ENCODE measurements around the gene STYX. TPM values are rescaled to one million over a fixed set of nuclear protein-coding genes. Genes with fewer than 3 reads are reported as not detected.

The STYX gene
- total and polyA plus RNA-seq, 2 experiments from 2014 or later, result 23.3 to 40.2 TPM

- TF ChIP-seq REST (IDR thresholded peaks at IDR 0.05; ENCODE audit: unreplicated experiment), result no peak
- TF ChIP-seq JUNB (IDR thresholded peaks at IDR 0.05; ENCODE audit: unreplicated experiment), result no peak
- TF ChIP-seq ETS1 (IDR thresholded peaks at IDR 0.05), result no peak
Measured at GRCh38 chr14:52748647-52749292, 18.8 kb downstream of the STYX start (continued).

- no peak overlapping the region for H2AFZ ChIP-seq
- no peak for TF ChIP-seq POLR2AphosphoS5 (IDR thresholded peaks at IDR 0.05; ENCODE audit: low read depth)
- no peak for TF ChIP-seq REST (IDR thresholded peaks at IDR 0.05; ENCODE audit: unreplicated experiment)
- no peak for TF ChIP-seq JUNB (IDR thresholded peaks at IDR 0.05; ENCODE audit: unreplicated experiment)
- no peak for TF ChIP-seq CTCF (conservative IDR thresholded peaks at IDR 0.05; ENCODE audit: low read depth in 2 of 2)
- TF ChIP-seq ZNF114 (CRISPR knock-in tag; IDR thresholded peaks at IDR 0.05), result no peak
- TF ChIP-seq EZH2 (IDR thresholded peaks at IDR 0.05; ENCODE audit: low read depth, unreplicated experiment), result no peak
- H3K36me3 ChIP-seq (ENCODE audit: insufficient read depth), result peaks cover 13% of the 10 kb centered on the region
- Mint-ChIP-seq H3K27ac (no peak overlapping the region), H3K27me3 (ENCODE audit: insufficient read depth, low read depth, poor library complexity) (peaks cover 2% of the 10 kb centered on the region), H3K9me3 (no peaks in the 10 kb centered on the region), H3K4me1 (no peaks in the 10 kb centered on the region), H3K36me3 (ENCODE audit: low read depth) (peaks cover 27% of the 10 kb centered on the region; the same call in 2 of the 3 replicates), H3K4me3 (no peak overlapping the region)
- H3K4me3 ChIP-seq, result no peak overlapping the region
- H3K27me3 ChIP-seq (ENCODE audit: insufficient read depth), result no peaks in the 10 kb centered on the region
- H3K4me2 ChIP-seq, result no peak overlapping the region
- DNase-seq (ENCODE audit: low spot score) (no peak), ATAC-seq (no peak)
- H3K4me1 ChIP-seq (ENCODE audit: insufficient read depth), result no peaks in the 10 kb centered on the region
- H3K27ac ChIP-seq (ENCODE audit: low read depth), result 0 out of 2 replicates have a peak overlapping the region, but pooled peaks have one; percentile 20
- no peaks in the 10 kb centered on the region for H4K20me1 ChIP-seq (replicated peaks; ENCODE audit: insufficient read depth)
- no peaks in the 10 kb centered on the region for H3F3A ChIP-seq (replicated peaks; ENCODE audit: low read depth)
- no peaks in the 10 kb centered on the region for H3K9me2 ChIP-seq (ENCODE audit: insufficient read depth)
- no peaks in the 10 kb centered on the region for H3K79me2 ChIP-seq (replicated peaks; ENCODE audit: insufficient read depth)
Measured at GRCh38 chr14:52755607-52756316, 25.8 kb downstream of the STYX start.

Data from GM23338 (cell line).